Liver (tissue), 2 donors: Measurements from ENCODE around the gene CAMSAP1.

Experiments
- FOXA1 ChIP-seq: IDR thresholded peaks from 2 replicates; pipeline ENCODE4 v1.6.1; 2016; ENCODE audit warnings: antibody characterized with exemption
- REST ChIP-seq: IDR thresholded peaks from 2 replicates; pipeline ENCODE4 v1.6.1; 2016; ENCODE audit warnings: antibody characterized with exemption, mild to moderate bottlenecking
- SP1 ChIP-seq: IDR thresholded peaks from 2 replicates; pipeline ENCODE4 v1.6.1; 2018; ENCODE audit warnings: antibody characterized with exemption, mild to moderate bottlenecking
- donor health status: healthy.

GRCh38 chr9:135851748-135852147 is 55.6 kb downstream of the CAMSAP1 start:
- no peak for TF ChIP-seq FOXA1
- TF ChIP-seq REST, result no peak
- TF ChIP-seq SP1, result no peak
